Neural progenitor cell (in vitro differentiated cells): ENCODE results near the gene NCOA1. TPM values are rescaled to one million over a fixed set of nuclear protein-coding genes. Genes with fewer than 3 reads are reported as not detected.
"Not testable (repeated sequence)": the region's sequence is repeated elsewhere in the genome, so short reads cannot be mapped to it uniquely, and the experiment has no call there.

Source experiments
- DNase-seq: peaks from one replicate; pipeline ENCODE4 v3.0.0-alpha.2; 2016; ENCODE audit warnings: low spot score
- H2AFZ ChIP-seq: fragments of 200-600 bp; sonication (generic); replicated peaks from 2 replicates; pipeline ENCODE4 v1.6.1; 2016; ENCODE audit warnings: antibody characterized with exemption
- H3F3A ChIP-seq: fragments of 200-600 bp; sonication (generic); 2 replicates; pipeline ENCODE4 v1.6.1; 2016; ENCODE audit warnings: antibody characterized with exemption, low read depth
- H3K27ac ChIP-seq: fragments of 200-600 bp; sonication (generic); 2 replicates; pipeline ENCODE4 v1.5.1; 2016; ENCODE audit warnings: mild to moderate bottlenecking
- H3K27me3 ChIP-seq: fragments of 200-600 bp; sonication (generic); 2 replicates; pipeline ENCODE4 v1.6.1; 2016; ENCODE audit warnings: mild to moderate bottlenecking, moderate library complexity
- H3K36me3 ChIP-seq: fragments of 200-600 bp; sonication (generic); 2 replicates; pipeline ENCODE4 v1.5.1; 2016
- H3K4me1 ChIP-seq: fragments of 200-600 bp; sonication (generic); 2 replicates; pipeline ENCODE4 v1.6.1; 2016; ENCODE audit warnings: mixed run types
- H3K4me2 ChIP-seq: fragments of 200-600 bp; sonication (generic); 2 replicates; pipeline ENCODE4 v1.6.1; 2016
- H3K4me3 ChIP-seq: fragments of 200-600 bp; sonication (generic); 2 replicates; pipeline ENCODE4 v1.5.1; 2016
- H3K79me2 ChIP-seq: fragments of 200-600 bp; sonication (generic); 2 replicates; pipeline ENCODE4 v1.6.1; 2016; ENCODE audit warnings: low read depth
- H3K9ac ChIP-seq: fragments of 200-600 bp; sonication (generic); 2 replicates; pipeline ENCODE4 v1.6.1; 2016
- H3K9me3 ChIP-seq: fragments of 200-600 bp; sonication (generic); 2 replicates; pipeline ENCODE4 v1.5.1; 2016; ENCODE audit warnings: low read depth
- H4K20me1 ChIP-seq: fragments of 200-600 bp; sonication (generic); 2 replicates; pipeline ENCODE4 v1.6.1; 2016; ENCODE audit warnings: low read depth
- H3K27ac Mint-ChIP-seq: 3 replicates; pipeline ENCODE4 v1.8.0; 2021; ENCODE audit warnings: mixed read lengths
- H3K27me3 Mint-ChIP-seq: 2 replicates; pipeline ENCODE4 v1.8.0; 2022; ENCODE audit warnings: low read depth, mild to moderate bottlenecking, inconsistent platforms, moderate library complexity, mixed read lengths; ENCODE audit not compliant: insufficient read depth
- H3K36me3 Mint-ChIP-seq: 3 replicates; pipeline ENCODE4 v1.8.0; 2021; ENCODE audit warnings: mixed read lengths
- H3K4me1 Mint-ChIP-seq: 3 replicates; pipeline ENCODE4 v1.8.0; 2021; ENCODE audit warnings: mixed read lengths
- H3K4me3 Mint-ChIP-seq: 3 replicates; pipeline ENCODE4 v1.8.0; 2021; ENCODE audit warnings: mild to moderate bottlenecking, moderate library complexity, mixed read lengths
- H3K9me3 Mint-ChIP-seq: 3 replicates; pipeline ENCODE4 v1.8.0; 2020; ENCODE audit warnings: mixed read lengths
- EZH2 ChIP-seq: fragments of 200-600 bp; sonication (generic); IDR thresholded peaks from 2 replicates; pipeline ENCODE4 v1.6.1; 2017; ENCODE audit warnings: antibody characterized with exemption, mild to moderate bottlenecking, moderate library complexity
- EZH2phosphoT487 ChIP-seq: fragments of 200-600 bp; sonication (generic); IDR thresholded peaks from 2 replicates; pipeline ENCODE4 v1.6.1; 2017; ENCODE audit warnings: antibody characterized with exemption
- total RNA-seq: library from RNA; depleted of rRNA; stranded (reverse); fragments of >200 nt; gene quantifications from 2 replicates; pipeline ENCODE4 v1.2.3, GENCODE V29; 2015; ENCODE audit warnings: low replicate concordance
- TF ChIP-seq, protein P1 (sequence below): fragments of 200-600 bp; sonication (generic); IDR thresholded peaks from 2 replicates; pipeline ENCODE4 v1.5.1; 2017; ENCODE audit warnings: antibody characterized with exemption, mild to moderate bottlenecking

The NCOA1 gene
- total RNA-seq, 1 donor from 2014 or later = 29.3 TPM

DNA sequence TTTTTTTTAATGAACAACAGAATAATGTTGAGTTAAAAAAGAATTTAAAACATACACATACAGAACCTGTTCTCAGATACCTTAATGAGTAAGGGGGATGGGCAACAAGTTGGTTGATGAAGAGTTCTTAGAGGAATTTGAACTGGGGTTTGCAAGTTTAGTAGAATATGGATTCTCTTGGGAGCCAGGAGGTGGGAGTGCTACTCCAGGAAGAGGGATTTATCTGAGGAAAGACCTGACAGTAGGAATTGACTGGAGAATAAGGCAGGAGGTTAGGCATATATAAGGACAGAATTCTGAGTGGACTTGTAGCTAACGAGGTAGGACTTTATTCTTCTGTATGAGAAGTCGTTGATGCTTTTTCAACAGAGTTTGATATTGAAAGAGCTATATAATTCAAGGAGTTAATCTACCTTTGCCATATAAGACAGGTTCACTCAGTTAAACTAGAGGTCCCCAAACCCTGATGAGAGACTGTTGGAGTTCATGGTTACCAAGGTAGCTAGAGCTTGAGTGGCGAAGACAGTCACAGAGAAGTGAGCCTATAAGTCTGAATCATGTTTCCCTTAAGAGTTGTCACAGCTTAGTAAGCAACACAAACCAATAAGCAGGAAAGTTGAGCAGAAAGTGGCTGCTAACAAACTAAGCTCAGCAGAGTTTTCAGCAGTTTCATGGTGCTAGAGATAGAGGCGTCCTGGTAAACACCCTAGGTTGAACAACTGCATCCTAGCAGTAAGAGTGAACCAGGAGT, 88.2 kb downstream of the NCOA1 start:
- H3K4me2 ChIP-seq = no peak overlapping the region
- DNase-seq = no peak

DNA sequence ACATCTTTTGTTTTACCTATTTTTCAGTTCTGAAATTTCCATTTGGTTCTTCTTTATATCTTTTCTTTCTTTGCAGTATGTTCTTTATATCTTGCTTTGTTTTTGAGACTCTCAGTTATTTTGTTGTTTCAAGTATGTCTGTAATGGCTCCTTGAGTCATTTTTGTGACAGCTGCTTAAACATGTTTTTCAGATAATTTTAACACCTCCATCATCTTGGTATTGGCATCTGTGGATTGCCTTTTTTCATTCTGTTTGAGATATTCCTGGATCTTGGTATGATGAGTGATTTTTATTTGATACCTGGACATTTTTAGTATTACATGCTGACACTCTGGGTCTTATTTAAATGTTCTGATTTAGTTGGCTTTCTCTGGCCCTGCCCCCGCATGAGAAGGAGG, 89.5 kb downstream of the NCOA1 start:
- H3K27me3 Mint-ChIP-seq = no peaks in the 10 kb centered on the region
- H3K4me3 ChIP-seq = no peak overlapping the region
- peaks cover 23% of the 10 kb centered on the region for H3K36me3 Mint-ChIP-seq
- no peak overlapping the region for H3K27ac Mint-ChIP-seq
- DNase-seq = no peak
- H4K20me1 ChIP-seq = no peaks in the 10 kb centered on the region
- H3K9ac ChIP-seq = no peak overlapping the region
- H3K79me2 ChIP-seq = no peaks in the 10 kb centered on the region
- peaks cover 2% of the 10 kb centered on the region for H3K9me3 Mint-ChIP-seq
- H3K4me1 Mint-ChIP-seq = peaks cover 12% of the 10 kb centered on the region
- H2AFZ ChIP-seq = no peak overlapping the region
- H3K4me2 ChIP-seq = peak overlapping the region; percentile 4
- H3K9me3 ChIP-seq = no peaks in the 10 kb centered on the region
- H3F3A ChIP-seq = peaks cover 19% of the 10 kb centered on the region
- no peak overlapping the region for H3K4me3 Mint-ChIP-seq
- peaks cover 44% of the 10 kb centered on the region for H3K4me1 ChIP-seq
- H3K27me3 ChIP-seq = no peaks in the 10 kb centered on the region
- no peak overlapping the region for H3K27ac ChIP-seq
- H3K36me3 ChIP-seq = no peaks in the 10 kb centered on the region
- TF ChIP-seq, protein P1, sequence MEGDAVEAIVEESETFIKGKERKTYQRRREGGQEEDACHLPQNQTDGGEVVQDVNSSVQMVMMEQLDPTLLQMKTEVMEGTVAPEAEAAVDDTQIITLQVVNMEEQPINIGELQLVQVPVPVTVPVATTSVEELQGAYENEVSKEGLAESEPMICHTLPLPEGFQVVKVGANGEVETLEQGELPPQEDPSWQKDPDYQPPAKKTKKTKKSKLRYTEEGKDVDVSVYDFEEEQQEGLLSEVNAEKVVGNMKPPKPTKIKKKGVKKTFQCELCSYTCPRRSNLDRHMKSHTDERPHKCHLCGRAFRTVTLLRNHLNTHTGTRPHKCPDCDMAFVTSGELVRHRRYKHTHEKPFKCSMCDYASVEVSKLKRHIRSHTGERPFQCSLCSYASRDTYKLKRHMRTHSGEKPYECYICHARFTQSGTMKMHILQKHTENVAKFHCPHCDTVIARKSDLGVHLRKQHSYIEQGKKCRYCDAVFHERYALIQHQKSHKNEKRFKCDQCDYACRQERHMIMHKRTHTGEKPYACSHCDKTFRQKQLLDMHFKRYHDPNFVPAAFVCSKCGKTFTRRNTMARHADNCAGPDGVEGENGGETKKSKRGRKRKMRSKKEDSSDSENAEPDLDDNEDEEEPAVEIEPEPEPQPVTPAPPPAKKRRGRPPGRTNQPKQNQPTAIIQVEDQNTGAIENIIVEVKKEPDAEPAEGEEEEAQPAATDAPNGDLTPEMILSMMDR = no peak
- TF ChIP-seq EZH2phosphoT487 = no peak
- no peak for TF ChIP-seq EZH2

More for the DNA sequence above, 88.2 kb downstream of the NCOA1 start:
- TF ChIP-seq EZH2 = no peak
- TF ChIP-seq, protein P1 = no peak
- TF ChIP-seq EZH2phosphoT487 = no peak
- H3K4me1 Mint-ChIP-seq = peaks cover 12% of the 10 kb centered on the region
- peaks cover 23% of the 10 kb centered on the region for H3K36me3 Mint-ChIP-seq
- Histone ChIP-seq H3F3A (peaks cover 19% of the 10 kb centered on the region), H3K27ac (no peak overlapping the region), H3K79me2 (no peaks in the 10 kb centered on the region), H4K20me1 (no peaks in the 10 kb centered on the region), H3K27me3 (no peaks in the 10 kb centered on the region), H3K4me1 (peaks cover 44% of the 10 kb centered on the region), H3K9me3 (no peaks in the 10 kb centered on the region), H3K9ac (no peak overlapping the region), H3K36me3 (no peaks in the 10 kb centered on the region), H3K4me3 (no peak overlapping the region), H2AFZ (no peak overlapping the region)
- peaks cover 2% of the 10 kb centered on the region for H3K9me3 Mint-ChIP-seq
- no peak overlapping the region for H3K4me3 Mint-ChIP-seq
- no peaks in the 10 kb centered on the region for H3K27me3 Mint-ChIP-seq
- no peak overlapping the region for H3K27ac Mint-ChIP-seq

DNA sequence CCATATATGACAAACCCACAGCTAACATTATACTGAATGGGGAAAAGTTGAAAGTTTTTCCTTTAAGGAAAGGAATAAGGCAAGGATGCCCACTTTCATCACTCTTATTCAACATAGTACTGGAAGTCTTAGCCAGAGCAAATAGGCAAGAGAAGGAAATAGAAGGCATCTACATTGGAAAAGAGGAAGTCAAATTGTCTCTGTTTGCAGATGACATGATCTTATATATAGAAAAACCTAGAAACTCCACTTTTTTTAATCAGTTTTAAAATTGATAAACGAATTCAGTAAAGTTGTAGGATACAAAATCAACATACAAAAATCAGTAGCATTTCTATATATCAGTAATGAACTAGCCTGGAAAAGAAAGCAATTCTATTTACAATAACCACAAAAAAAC, 90.9 kb downstream of the NCOA1 start:
- Mint-ChIP-seq H3K36me3 (peaks cover 25% of the 10 kb centered on the region), H3K4me1 (peaks cover 15% of the 10 kb centered on the region)
- H3K4me3 ChIP-seq, H2AFZ ChIP-seq, H3K9me3 ChIP-seq, H3K4me2 ChIP-seq, H3K27me3 ChIP-seq, H3K79me2 ChIP-seq, H3K9ac ChIP-seq, H3K27ac Mint-ChIP-seq, H4K20me1 ChIP-seq, H3K27me3 Mint-ChIP-seq, H3K27ac ChIP-seq, H3K4me3 Mint-ChIP-seq, DNase-seq, H3K9me3 Mint-ChIP-seq, H3K36me3 ChIP-seq: not testable (repeated sequence)
- Histone ChIP-seq H3K4me1 (peaks cover 40% of the 10 kb centered on the region), H3F3A (peaks cover 11% of the 10 kb centered on the region)

DNA sequence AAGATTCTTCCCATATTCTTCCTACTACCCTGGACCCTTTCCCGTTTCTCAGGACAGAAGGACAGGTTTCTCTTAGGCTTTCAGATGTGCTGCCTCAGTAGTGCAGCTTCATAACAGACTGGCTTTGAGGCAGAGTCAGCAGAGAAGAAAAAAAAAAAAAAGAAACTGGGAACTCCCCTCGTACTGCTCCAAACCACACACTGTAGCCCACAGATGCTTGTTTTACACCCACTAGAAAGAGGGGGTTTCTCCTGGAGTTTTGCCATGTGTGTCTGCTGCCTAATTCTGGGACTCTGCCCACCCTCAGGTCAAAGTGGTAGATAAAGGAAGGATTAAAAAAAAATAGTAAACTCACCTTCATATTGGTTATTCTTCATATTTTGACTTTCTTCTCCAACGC, 95.9 kb downstream of the NCOA1 start:
- Mint-ChIP-seq H3K27me3 (no peaks in the 10 kb centered on the region), H3K27ac (no peak overlapping the region), H3K9me3 (peaks cover 2% of the 10 kb centered on the region), H3K4me3 (no peak overlapping the region), H3K4me1 (peaks cover 2% of the 10 kb centered on the region), H3K36me3 (peaks cover 14% of the 10 kb centered on the region)
- Histone ChIP-seq H3K4me2 (no peak overlapping the region), H4K20me1 (no peaks in the 10 kb centered on the region), H3K27ac (no peak overlapping the region), H2AFZ (no peak overlapping the region), H3K36me3 (peaks cover 4% of the 10 kb centered on the region), H3K4me1 (no peaks in the 10 kb centered on the region), H3F3A (no peaks in the 10 kb centered on the region), H3K27me3 (no peaks in the 10 kb centered on the region), H3K9ac (no peak overlapping the region), H3K9me3 (no peaks in the 10 kb centered on the region), H3K79me2 (no peaks in the 10 kb centered on the region), H3K4me3 (no peak overlapping the region)
- no peak for DNase-seq
- TF ChIP-seq EZH2phosphoT487 (no peak), EZH2 (no peak)
- TF ChIP-seq, protein P1 = no peak
